NCI-H345 treated with DMSO at 0.1 percent for 48 hours (cell line): Measurements from ENCODE around the gene SRSF1.
"Not testable (repeated sequence)": the region's sequence is repeated elsewhere in the genome, so short reads cannot be mapped to it uniquely, and the experiment has no call there.

ENCODE experiments used
- DNase-seq: peaks from one replicate; lab custom pipeline; 2025; ENCODE audit not compliant: unreplicated experiment; lab: John Stamatoyannopoulos, UW

Gene SRSF1

DNA sequence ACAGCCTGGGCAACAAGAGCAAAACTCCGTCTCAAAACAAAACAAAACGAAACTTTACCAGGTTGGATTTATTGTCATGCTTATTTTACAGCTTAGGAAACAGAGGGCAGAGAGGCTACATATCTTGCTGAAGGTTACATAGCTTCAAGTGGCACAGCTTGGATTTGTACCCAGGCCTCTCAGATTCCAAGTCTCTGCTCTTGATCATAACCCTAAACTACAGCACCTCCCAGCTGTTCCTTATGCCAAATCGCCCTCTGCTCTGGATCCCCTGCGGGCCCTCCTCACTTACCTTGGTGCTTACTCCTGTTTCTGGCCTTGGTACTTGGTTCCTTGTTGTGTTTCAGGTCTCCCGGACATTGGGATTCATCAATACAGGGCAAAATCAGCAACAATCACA lies 40.2 kb downstream of the SRSF1 start:
- DNase-seq, result no peak

DNA sequence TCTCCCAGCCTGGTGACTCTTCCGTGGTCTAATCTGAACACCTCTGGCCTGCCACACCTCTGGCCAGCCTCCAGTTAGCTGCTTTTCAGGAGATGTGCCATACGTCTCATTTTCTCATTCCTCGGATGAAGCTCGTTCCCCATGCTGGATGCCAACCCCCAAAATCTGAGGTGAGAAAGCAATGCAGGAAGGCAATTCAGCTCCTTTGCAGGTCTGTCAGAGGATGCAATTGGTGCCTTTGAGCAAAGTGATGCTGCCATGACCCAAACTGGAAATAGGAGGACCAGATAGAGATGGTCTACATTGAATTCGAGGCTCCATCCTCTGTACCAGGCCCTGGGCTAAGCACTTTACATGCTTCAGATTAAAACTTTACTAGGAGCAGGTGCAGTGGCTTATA lies 40.8 kb downstream of the SRSF1 start:
- no peak for DNase-seq

DNA sequence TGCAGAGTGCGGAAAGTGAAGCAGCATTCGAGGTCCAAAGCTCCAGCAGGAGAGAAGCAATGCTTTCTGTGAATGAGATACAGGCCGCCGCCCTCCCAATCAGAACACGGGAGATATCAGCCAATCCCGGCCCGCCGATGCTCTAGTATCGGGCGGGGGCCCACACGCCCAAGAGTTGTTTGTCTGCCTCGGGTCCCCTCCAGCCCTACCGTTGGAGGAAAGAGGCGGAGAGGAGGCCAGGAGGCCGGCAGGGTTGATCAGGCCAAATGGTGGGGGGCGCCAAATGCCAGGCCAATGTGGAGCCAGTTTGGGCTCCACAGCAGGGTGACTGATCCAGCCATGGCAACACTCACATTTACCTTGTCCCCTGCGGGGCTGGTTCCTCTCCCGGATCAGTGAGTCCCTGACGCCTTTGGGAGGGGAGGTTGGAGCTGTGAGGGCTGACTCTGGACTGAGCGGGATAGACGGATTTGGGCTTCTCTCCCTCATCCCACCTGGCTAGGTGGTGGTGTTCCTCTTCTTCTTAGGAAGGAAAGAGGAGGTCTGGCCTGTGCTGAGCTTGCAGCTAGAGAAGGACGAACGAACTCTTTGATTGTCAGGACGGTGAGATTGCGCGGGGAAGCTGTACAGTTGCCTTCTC lies 41.4 kb downstream of the SRSF1 start:
- no peak for DNase-seq

DNA sequence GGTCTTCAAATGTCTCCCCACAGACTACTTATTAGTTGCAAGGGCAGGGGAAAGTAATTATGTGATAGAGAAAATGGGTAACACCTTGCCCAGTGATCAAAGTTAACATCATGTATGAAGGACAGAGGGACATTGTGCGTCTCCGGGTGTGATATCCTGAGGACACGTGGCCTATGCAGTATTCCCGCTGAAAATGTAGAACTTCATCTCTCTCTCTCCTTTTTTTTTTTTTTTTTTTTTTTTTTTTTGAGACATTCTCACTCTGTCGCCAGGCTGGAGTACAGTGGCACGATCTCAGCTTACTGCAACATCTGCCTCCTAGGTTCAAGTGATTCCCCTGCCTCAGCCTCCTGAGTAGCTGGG lies 43.9 kb downstream of the SRSF1 start:
- no peak for DNase-seq

DNA sequence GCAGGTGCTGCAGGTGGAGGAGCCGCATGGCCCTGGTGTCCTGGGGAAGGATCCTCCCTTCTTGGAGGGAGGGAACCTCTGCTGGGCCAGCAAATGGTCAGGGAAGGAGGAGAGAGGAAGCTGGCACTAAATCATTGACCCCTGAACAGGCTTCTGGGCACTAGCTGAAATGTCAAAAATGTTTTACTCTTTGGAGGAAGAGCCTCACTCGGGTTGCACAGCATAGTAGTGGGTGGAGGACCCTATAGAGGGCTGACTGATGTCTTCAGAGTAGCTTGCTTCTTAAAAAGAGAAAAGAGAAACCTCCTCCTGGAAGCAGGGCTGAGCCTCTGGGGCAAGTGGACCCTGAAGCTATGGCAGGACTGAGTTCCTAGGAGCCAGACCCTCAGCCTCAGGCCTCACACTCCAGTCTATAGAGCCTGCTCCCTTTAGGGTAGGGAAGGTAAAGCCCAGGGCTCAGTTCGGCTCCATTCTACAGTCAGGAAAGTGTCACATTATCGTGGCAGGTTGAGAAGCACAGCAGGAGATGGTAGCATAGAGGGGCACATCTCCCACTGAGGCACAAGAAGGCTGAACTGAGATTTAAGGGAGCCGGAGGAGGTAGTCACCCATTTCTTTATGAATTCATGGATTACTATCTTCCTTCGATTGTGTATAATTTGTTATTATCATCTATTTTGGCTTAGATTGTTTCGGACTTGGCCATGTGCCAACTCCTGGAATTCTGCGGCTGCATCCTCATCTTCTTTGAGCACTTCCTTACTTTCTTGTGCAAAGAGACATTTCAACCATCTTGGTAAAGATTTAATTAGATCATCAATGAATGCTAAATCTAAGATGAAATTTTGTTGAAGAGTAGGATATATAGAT lies 44.5 kb downstream of the SRSF1 start:
- DNase-seq, result no peak

DNA sequence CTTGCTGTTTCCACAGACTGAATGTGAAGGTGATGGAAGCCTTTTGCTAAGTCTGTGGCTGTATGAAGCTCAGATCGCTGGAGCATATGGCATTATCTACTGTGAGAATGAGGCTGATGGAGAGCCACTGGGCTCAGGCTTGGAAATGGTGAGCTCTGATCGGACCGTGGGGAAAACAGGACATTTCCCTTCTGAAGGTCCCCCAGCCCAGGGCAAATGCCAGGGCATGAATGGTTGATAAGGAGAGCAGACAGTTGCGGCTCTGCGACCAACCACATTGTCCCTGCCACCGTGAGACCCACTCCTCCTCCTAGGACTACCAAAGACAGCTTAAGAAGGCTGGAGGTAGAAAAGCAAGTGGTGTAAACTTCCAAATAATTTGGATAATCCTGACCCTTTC lies 47.1 kb downstream of the SRSF1 start:
- DNase-seq, result no peak

DNA sequence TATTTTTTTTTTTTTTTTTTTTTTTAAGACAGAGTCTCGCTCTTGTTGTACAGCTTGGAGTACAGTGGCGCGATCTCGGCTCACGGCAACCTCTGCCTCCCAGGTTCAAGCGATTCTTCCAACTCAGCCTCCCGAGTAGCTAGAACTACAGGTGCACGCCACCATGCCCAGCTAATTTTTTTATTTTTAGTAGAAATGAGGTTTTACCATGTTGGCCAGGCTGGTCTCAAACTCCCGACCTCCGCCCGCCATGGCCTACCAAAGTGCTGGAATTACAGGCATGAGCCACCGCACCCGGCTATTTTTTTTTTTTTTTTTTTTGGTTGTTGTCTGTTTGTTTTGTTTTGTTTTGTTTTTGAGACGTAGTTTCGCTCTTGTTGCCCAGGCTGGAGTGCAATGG lies 48.7 kb downstream of the SRSF1 start:
- not testable (repeated sequence) for DNase-seq

DNA sequence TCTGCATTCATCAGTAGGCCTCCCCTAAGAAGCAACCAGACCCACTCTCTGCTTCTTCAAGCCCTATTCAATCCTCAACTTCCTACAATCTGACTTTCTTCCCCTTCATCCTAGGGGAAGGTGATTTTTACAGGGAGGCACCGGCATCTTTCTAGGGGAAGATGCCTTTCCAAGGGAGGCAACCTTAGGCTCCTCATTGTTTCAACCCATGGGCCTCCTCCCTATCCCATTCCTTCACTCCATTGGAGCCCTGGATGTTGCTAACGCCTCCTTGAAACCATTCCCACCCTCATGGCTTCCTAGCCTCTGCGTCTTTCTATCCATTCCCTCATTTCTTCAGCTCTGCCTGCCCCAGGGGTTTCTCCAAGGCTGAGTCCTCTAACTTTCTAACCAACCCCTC lies 49.2 kb downstream of the SRSF1 start:
- no peak for DNase-seq

DNA sequence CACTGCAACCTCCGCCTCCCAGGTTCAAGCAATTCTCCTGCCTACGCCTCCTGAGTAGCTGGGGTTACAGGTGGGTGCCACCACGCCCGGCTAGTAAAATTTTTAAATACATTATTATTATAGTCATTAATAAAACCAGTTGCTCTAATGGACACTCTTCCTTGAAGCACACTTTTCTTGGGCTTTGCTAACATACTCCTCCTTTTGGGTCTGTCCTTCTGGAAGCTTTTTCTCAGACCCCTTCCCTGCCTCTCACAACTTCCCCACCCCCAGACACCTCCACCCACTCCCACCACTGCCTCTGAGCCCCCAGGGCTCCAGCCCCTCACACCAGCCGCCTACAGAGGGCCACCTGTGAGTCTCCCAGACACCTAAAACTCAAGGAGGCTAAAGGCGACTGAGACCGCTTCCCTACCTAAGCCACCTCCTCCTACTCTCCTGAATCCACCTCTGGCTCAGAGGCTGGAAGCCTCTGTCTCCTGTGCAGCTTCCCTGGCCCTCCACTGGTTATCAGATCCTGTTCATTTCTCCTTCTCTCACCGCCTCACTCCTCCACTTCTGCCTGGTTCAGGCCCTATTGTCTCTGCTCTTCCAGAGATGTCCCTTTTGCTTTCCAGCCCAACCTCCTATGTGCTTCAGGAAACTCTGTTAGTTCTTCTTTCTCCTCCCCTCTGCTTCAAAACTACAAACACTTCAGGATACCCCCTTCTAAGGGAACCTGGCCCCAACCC lies 49.8 kb downstream of the SRSF1 start:
- no peak for DNase-seq

DNA sequence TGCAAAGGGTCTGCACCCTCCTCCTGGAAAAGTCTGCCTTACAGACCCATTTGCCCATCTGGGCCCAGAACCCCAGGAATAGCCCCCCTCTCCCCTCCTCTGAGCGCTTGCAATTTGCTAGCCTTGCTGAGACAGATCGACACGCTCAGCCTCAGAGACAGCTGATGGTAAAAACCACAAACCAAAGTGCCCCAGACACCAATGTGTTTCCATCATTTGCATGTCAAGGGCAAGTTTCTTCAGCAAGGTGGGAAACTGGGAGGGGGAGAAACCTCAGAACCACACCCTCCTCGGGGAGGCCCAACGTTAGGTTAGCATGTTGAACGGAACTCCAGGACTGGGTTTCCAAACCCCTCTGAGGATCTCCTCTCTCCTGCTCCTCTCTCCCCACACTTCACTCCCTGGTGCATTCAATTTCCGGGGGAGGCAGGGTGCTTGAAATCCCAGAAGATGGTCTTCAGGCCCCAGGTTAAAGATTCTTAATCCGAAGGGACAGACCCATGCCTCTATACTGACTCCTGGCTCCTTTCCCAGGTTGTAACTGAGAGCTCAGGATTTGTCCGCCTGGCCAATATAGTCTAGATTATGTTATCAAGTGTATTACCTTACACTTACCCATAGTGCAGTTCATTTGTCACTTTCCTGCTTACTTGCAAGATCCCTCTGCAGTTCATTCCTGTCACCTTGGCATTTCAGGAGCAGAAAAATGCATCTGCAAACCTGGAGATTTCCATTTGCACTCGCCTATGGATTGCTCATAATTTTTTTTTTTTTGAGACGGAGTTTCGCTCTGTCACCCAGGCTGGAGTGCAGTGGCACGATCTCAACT lies 50.5 kb downstream of the SRSF1 start:
- no peak for DNase-seq

DNA sequence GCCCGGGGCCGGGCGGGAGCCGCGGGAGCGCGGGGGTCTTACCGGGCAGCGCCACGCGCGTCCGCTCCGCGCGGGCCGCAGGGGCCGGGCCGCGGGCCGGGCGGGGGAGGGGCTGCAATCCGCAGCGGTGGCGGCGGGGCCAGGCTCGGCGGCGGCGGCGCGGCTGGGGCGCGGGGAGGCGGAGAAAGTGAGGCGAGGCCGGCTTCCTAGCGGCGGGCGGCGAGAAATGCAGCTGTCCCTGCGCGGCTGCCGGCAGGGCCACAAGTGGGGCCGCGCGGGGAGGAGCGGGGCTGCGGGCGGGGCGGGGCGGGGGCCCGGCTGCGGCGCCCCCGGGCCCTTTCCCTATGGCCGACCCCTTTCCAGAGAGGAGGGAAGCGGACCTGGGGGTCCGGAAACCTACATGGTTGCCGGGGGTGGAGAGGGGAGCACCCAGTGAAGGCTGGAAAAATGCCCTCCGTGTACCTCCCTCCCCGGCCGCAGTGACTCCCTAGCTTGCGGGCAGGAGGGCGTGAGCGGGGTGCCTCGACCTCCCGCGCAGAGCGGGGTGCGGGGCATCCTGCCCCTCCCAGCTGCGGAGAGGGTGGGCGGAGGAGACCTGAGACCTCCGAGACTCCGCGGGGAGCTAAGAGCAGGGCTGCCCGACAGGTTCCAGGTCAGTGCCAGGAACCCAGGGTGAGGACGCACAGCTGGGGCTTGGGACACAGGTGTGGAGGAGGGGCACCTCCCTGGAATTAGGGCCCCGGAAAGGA lies 51.7 kb downstream of the SRSF1 start, which contains the start of gene CUEDC1:
Gene CUEDC1 (minus strand): TSS at position 230 of the 749 bp plus-strand sequence. CDS start 69,848 bp downstream, outside the sequence.
- peak; percentile 27 for DNase-seq

DNA sequence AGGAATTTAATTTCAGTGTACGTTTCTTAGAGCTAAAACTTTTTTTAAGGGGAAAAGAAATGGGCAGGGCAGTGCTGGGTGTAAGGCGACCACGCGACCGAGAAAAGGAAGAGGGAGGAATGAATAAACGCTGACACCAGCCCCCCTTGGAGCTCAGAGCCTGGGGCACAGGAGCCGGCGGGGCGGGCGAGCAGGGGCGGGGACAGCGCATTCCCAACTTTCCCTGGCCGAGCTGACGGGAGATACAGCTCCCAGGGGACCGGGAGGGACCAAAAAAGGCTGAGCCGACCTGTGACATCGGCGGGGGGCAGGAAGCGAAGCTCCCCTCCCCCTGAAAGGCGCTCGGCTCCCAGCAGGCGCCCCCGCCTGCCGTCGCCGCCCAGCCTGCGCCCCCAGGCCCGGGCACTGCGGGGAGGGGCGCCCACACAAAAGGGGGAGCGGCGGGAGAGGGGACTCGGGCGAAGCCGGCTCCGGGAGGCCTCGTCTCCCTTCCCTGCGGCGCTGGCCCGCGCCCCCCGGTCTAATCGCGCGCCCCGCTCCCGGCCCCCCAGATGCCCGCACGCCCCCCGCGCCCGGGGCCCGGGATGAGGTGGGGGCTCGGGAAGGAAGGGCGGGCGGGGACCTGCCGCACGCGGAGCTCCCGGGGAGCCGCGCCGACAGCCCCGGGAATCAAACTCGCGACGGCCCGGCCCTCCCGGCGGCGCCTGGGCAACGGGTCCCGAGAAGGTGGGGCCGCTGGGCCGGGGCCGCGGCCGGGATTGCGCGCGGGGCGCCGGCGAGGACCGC lies 52.5 kb downstream of the SRSF1 start:
- peak; percentile 68 for DNase-seq

DNA sequence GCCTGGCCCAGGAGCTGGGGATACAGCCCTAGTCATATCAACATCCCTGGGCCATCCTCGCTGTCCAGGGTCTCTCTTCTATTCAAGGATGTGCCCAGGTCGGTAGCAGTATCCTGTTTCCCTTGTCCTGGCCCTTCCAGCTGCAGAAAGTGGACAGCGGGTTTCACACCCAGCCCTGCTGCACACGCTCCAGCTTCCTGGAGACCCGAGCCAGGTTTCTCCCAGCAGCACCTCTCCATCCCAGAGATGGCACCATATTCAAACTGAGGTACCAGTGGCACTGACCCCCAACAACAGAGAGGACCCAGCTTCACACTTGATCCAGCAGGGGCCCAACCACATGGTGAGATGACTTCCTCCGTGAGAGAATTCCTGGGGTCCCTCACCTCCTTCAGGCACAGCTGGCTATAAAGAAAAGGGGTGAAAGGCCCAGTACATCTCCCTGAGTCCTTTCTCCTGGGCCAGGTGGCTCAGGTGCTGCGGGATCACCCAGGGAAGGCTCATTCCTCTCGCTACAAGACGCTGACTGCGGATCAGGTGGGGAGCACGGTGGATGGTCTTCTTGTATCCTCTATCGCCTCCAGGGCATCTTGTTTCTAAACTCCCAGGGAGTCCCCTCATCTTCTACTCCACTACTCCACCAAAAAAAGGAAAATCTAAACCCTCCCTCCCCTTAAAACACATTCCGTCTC lies 53.2 kb downstream of the SRSF1 start:
- no peak for DNase-seq
